H54 (cell line): ENCODE data around the gene SGMS1.

Experiments
- DNase-seq: peaks from one replicate; pipeline ENCODE4 v3.0.0; 2011; ENCODE audit warnings: low spot score, mixed read lengths; ENCODE audit not compliant: insufficient read length
- FAIRE-seq: peaks from 3 replicates; lab custom pipeline; 2011; peaks lifted over from hg19 to GRCh38; lab: Jason Lieb, UNC
- POLR2A ChIP-seq: IDR thresholded peaks from 2 replicates; pipeline ENCODE4 v1.6.1; 2011; ENCODE audit warnings: low read depth, mild to moderate bottlenecking, low read length

SGMS1 gene

DNA sequence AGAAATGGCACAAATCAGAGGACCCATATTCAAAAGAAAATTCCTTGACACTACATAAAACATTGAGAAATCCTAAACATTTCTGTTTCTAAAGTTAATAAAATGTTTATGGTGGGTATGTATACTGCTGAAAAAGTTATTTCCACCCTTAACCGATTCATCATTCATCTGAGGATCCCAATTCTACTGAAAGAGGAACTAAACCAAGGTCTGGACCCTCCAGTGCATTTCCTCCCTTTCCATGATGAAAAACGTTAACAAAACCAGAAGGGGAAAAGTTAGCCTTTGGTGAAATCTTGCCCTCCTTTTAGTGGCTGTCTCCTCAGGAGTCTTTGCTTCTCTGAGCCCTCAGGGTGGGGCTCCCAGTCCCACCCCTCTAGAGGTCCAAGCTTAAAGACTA is 227.9 kb downstream of the SGMS1 start:
- TF ChIP-seq POLR2A, result no peak
- no peak for DNase-seq
- FAIRE-seq, result no peak

DNA sequence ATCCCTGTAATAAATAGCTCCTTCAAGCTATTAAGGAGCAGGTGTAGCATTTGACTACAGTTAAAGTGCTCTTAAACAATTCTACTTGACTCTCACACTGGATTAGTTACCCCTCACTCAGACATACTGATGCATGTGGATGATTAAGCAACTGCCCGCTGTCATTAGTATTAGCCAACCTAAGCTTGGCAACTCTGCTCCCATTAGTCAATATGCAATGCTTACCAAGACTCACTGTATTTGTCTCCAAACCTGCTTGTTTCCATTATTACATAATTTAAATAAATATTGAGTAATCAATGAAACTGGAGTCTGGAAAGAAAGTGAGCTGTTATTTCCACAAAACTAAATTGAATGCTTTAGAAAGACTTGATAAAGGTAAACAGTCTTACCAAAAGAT is 228.5 kb downstream of the SGMS1 start:
- FAIRE-seq (no peak), DNase-seq (no peak)
- no peak for TF ChIP-seq POLR2A

DNA sequence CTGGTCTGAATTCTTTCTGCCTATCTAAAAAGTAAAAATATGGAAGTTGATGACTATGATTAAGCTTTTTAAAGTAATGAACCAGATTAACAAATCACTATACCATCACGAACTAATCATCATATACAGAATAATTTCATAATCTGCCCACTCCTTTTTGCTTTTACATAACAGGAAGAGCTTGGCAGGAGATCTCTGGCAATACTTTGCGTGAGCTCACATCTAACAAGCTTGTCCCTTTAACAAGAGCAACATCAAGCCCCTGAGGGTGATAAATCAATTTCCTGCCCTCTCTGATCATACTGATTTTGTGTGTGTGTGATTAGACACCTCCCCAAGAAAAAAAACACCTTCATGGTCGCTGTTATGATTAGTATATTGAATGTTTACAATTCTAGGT is 228.9 kb downstream of the SGMS1 start:
- FAIRE-seq, result no peak
- no peak for DNase-seq
- no peak for TF ChIP-seq POLR2A

DNA sequence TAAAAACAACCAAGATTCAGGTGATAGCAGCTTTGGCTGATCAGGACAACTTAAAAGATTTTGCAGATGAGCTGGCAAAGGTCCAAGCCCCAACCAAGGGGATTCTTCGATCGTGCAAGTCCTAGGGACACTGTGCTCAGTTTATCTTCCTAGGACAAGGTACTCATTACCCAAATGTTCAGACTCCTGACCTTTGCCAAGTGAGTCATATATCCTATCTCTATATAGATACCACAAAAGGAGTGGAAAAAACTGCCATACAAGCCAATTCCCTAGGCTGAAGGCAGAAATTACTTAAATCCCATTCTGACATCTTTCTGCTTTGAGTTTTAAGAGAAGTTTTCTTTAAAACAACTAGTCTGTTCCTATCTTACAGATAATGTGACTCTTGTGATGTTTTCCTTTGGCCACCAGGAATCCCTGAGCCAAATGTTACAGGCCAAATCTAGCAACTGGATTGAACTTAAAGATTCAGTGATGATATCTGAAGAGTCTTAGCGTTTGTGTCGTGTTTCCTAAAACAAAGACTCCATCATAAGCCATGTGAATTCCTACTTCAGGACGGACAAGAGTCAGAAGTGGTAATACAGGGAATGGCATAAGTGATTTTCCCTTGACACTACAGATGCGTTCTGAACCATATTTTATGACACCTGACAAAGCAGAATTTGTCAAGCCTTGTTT is 229.8 kb downstream of the SGMS1 start:
- FAIRE-seq (no peak), DNase-seq (no peak)
- no peak for TF ChIP-seq POLR2A

DNA sequence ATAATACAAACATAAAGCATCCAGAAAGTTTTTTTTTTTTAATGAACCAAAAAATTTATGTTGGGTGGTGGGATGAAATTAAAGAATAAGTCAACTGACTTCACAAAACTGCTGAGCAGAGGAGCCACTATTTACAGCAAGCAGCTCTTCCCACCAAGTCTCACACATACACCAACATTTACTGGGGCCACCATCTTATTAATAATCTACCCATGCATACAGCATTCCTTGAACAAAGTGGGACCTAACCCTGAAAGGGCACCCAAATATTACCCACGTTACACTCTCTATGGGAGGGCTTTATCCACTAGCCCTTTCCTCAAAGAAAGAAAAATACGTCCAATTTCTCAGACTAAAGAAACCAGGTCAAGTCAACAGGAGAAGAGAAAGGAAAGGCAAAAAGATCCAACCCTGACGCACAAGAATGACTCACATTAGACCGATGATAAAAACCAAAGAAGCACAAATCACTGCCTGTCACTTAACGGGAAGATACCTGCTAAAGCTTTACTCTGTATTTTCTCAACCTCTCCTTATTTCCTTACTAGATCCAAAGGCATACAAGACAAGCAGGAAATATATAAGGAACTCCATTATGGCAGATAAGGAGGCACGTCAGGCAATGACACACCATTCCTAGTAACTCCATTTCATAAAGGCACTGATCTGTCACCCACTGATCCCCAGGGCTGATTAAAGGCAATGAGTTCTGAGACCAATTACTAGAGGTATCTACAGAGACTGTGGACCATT is 230.6 kb downstream of the SGMS1 start:
- FAIRE-seq, result peak; percentile 57
- DNase-seq, result no peak

DNA sequence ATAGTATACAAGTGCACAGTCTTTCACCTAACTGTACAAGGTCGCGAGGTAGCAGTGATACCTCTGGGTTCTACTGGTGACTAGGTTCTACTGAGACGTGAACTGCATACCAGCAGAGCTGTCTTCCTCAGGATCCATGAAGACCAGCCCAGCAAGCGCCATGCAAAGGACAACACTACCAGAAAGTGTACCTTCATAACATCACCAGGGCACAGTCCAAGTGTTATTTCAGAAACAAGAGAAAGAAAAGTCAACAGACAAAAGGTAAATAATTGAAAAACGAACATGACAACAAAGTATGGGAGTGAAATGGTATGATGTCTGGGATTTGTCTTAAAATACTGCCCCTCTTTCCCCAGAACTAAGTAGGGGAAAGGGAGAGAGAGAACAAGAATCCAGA is 231.3 kb downstream of the SGMS1 start:
- no peak for DNase-seq
- TF ChIP-seq POLR2A, result no peak
- no peak for FAIRE-seq

More for the DNA sequence above, 230.6 kb downstream of the SGMS1 start:
- TF ChIP-seq POLR2A, result no peak

DNA sequence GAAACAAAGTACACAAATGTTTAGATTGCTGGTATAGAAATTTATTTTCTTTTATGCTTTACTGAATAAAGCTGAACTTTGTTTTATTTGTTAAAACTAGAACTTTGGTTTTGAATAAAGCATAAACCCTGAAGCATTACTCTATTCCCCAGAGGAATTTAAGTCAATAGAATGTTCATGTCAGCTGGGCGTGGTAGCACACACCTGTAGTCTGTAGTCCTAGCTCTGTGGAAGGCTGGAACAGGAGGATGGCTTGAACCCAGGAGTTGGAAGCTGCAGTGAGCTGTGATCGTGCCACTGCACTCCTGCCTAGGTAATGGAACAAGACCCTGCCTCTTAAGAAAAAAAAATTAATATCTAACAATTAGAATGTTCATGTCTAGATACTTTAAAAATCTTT is 233.5 kb downstream of the SGMS1 start:
- DNase-seq (no peak), FAIRE-seq (no peak)
- no peak for TF ChIP-seq POLR2A

DNA sequence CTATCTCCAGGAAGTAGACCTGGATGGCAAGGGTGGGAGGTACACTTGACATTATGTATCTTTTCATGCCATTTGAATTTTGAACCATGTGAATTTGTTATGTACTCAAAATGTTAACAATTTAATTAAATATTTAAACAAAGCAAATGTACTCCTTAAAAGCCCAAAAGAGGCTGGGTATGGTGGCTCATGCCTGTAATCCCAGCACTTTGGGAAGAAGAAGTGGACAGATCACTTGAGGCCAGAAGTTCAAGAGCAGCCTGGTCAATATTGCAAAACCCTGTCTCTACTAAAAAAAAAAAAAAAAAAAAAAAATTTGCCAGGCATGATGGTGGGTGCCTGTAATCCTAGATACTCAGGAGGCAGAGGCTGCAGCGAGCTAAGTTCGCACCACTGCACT is 235.6 kb downstream of the SGMS1 start:
- FAIRE-seq, result no peak
- no peak for DNase-seq
- no peak for TF ChIP-seq POLR2A

DNA sequence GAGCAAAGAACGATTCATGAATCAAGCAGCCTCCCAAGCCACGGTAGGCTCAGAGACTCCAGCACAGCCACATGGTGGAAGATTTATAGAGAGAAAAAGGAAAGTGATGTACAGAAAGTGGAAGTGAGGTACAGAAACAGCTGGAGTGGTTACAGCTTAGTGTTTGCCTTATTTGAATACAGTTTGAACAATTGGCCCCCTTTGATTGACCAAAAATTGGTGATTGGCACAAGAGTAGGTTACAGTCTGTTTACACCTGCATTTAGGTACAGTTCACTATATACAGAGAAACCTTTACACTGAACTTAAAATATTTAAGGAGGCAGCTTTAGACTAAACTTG is 236.1 kb downstream of the SGMS1 start:
- DNase-seq, result no peak
- peak; percentile 15 for FAIRE-seq
- TF ChIP-seq POLR2A, result no peak

DNA sequence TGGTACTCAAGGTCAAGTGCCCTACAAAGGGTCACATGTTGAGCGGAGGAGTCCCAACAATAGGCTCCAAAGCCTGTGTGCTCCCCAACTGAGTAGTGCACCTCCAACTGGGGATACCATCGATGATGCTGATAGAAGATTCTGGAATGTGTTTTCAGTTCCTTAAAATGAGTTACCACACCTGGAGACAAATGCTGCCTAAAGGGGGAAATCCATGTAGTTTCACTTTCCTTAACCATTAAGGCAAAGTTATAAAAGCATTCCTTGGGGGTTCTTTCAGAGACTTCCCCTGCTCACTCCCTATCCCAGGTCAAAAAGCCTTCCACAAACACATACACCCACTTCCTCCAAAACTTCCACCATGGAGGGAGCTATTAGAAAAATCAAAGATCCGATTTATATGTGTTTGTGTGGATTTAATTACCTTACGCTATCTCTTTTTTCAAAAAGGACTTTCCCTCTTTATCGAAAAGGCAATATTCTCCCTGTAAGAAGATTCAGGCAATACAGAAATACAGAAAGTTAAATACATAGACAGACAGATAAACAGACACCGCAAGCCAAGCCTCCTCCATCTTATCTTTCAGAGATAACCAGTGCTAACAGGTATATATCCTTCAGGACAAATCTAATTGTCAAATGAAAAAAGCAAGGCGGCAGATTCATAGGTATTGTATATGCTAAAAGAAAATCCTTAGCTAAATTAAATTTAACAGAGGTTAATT is 236.6 kb downstream of the SGMS1 start:
- DNase-seq (no peak), FAIRE-seq (peak; percentile 11)
- TF ChIP-seq POLR2A, result no peak

DNA sequence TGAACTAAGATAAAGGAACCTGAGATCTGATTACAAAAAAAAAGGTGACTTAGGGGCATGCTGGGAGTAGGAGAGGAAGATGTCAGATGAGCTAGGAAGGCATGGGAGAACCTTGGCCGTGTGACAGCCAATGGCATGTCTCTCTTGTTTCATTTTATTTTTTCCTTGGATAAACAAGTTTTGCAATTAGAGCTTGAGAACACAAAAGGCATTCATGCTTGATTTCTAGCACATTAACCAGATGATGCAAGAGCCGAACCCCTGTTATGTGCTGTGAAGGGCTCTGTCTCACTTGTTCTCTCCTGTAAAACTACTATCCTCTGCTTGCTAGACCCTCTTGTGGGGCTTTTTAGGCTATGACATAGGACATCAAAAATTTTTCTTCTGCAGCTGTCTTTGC is 238.1 kb downstream of the SGMS1 start:
- TF ChIP-seq POLR2A, result no peak
- DNase-seq (no peak), FAIRE-seq (no peak)

DNA sequence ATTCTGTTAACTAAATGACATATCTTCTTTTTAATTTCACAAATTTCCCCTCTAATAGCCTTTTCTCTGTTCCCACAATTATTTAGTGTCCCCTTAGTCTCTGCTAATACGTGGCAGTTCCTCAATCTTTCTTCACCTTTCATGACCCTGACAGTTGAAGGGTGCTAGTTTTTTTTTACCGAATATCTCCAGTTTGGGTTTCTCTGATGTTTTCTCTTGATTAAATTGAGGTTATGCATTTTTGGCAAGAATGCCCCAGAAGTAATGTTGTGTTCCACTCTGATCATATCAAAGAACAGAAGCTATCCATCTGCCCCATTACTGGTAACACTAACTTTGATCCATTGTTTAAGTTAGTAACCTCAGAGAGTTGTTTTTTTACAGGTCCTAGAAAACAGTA is 238.9 kb downstream of the SGMS1 start:
- TF ChIP-seq POLR2A, result no peak

DNA sequence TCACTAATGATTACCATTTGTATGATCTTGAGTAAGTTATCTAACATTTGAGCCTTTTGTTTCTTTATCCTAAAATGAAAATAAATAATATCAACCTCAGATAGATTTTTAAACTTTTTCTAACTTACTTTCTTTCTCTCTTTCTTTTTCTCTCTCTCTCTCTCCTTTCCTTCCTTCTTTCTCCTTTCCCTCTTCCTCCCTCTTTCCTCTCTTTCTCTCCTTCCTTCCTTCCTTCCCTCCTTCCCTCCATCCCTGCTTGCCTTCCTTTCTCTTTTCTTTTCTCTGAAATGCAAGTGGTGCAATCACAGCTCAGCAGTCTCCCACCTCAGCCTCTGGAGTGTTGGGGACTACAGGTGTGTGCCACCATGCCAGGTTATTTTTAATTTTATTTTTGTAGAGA is 239.5 kb downstream of the SGMS1 start:
- DNase-seq, result no peak
- FAIRE-seq, result no peak
- no peak for TF ChIP-seq POLR2A

More for the DNA sequence above, 238.9 kb downstream of the SGMS1 start:
- DNase-seq, result no peak
- no peak for FAIRE-seq

DNA sequence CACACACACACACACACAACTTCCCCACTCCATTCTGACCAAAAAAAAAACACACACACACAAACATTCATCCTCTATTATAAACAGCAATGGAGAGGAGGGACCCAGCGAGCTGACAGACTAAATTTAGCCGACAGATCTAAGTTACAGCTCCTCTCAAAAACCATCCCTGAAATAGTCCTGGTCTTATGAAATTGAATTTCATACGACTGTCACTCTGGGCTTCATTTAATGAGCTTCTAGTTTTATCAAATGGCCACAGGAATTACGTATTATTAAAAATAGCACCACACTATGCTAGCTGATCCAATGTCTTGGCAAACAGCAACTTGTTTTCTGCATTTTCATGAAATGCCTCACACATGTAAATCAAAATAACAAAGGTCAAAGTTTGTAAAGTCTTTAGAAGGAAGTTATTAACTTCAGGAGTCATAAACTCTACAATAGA is 241.2 kb downstream of the SGMS1 start:
- DNase-seq (no peak), FAIRE-seq (no peak)
- no peak for TF ChIP-seq POLR2A
